GM12878 (cell line): ENCODE results near the gene RUVBL2. TPM values are rescaled to one million over a fixed set of nuclear protein-coding genes. Genes with fewer than 3 reads are reported as not detected.

Source experiments
- CEBPB ChIP-seq, 2 experiments: fragments of 150-350 bp in 1 of 2; IDR thresholded peaks; 2 replicates each; pipeline ENCODE4 v1.6.1; 2012 to 2014; ENCODE audit warnings: low read depth in 2 of 2, low read length in 2 of 2, borderline replicate concordance in 1 of 2, inconsistent platforms in 1 of 2
- CHD4 ChIP-seq: fragments of 200-600 bp; sonication (generic); IDR thresholded peaks from 2 replicates; pipeline ENCODE4 v1.6.1; 2016; ENCODE audit warnings: mild to moderate bottlenecking
- HDAC6 ChIP-seq: fragments of 200-600 bp; sonication (generic); IDR thresholded peaks from one replicate; pipeline ENCODE4 v1.8.0; 2017; ENCODE audit warnings: antibody characterized with exemption; ENCODE audit not compliant: unreplicated experiment
- IRF4 ChIP-seq: IDR thresholded peaks from 2 replicates; pipeline ENCODE4 v1.6.1; 2011; ENCODE audit warnings: low read depth, low read length
- JUND ChIP-seq: IDR thresholded peaks from 2 replicates; pipeline ENCODE4 v1.6.1; 2012; ENCODE audit warnings: low read depth, mild to moderate bottlenecking, low read length, improper control_type of control experiment, moderate library complexity
- MEF2A ChIP-seq: IDR thresholded peaks from 2 replicates; pipeline ENCODE4 v1.6.1; 2011; ENCODE audit warnings: low read depth, mild to moderate bottlenecking, low read length, moderate library complexity; ENCODE audit not compliant: insufficient read depth
- MYC ChIP-seq: IDR thresholded peaks from 2 replicates; pipeline ENCODE4 v1.6.1; 2011; ENCODE audit warnings: mild to moderate bottlenecking, low read length, moderate library complexity, inconsistent platforms; ENCODE audit not compliant: insufficient read depth, insufficient replicate concordance, insufficient read length, severe bottlenecking
- RBBP5 ChIP-seq: fragments of 200-600 bp; sonication (generic); conservative IDR thresholded peaks from 2 replicates; pipeline ENCODE4 v1.6.1; 2016
- SMC3 ChIP-seq: IDR thresholded peaks from 2 replicates; pipeline ENCODE4 v1.6.1; 2011; ENCODE audit warnings: low read length, improper control_type of control experiment, borderline replicate concordance
- SUPT20H ChIP-seq: IDR thresholded peaks from 2 replicates; pipeline ENCODE4 v1.6.1; 2011; ENCODE audit warnings: low read depth, mild to moderate bottlenecking, low read length, moderate library complexity, borderline replicate concordance; ENCODE audit not compliant: control insufficient read depth
- ZNF274 ChIP-seq: IDR thresholded peaks from one replicate; pipeline ENCODE4 v1.8.0; 2011; ENCODE audit not compliant: insufficient read length, insufficient read depth
- polyA plus RNA-seq, 11 experiments: library from polyadenylated mRNA; depleted of rRNA in 4 of 11; unstranded in 6 of 11; stranded (reverse) in 5 of 11; fragments of >200 nt; fragmentation: Nextera tagmentation in 4 of 11; fragmentation: Illumina TruSeq in 1 of 11; extraction: Ambion mirVana in 4 of 11; extraction: Trizol in 1 of 11; gene quantifications; 1 replicate in 1 of 11; 2 replicates in 10 of 11; pipeline versions ENCODE4 v1.2.1 to v1.2.3, GENCODE V29; 2011 to 2016; ENCODE audit warnings: inconsistent platforms in 2 of 11, missing spikeins in 2 of 11, low read depth in 1 of 11
- total RNA-seq, 4 experiments: library from RNA; depleted of rRNA in 3 of 4; stranded (reverse); fragments of >200 nt in 3 of 4; fragmentation: Illumina TruSeq in 1 of 4; extraction: Trizol in 1 of 4; gene quantifications; 2 replicates each; pipeline versions ENCODE4 v1.2.1 to v1.2.3, GENCODE V29; 2013 to 2021
- TF ChIP-seq, protein P1 (sequence below): fragments of 450-650 bp; IDR thresholded peaks from 2 replicates; pipeline ENCODE4 v1.6.1; 2016; ENCODE audit warnings: mild to moderate bottlenecking
- TF ChIP-seq, protein P2 (sequence below): IDR thresholded peaks from 2 replicates; pipeline ENCODE4 v1.6.1; 2012; ENCODE audit warnings: low read depth, low read length, improper control_type of control experiment
- TF ChIP-seq, protein P3 (sequence below): fragments of 450-650 bp; IDR thresholded peaks from 2 replicates; pipeline ENCODE4 v1.6.1; 2017; ENCODE audit warnings: antibody characterized with exemption, mild to moderate bottlenecking, moderate library complexity
- TF ChIP-seq, protein P4 (sequence below): fragments of 450-650 bp; IDR thresholded peaks from 2 replicates; pipeline ENCODE4 v1.6.1; 2017; ENCODE audit warnings: borderline replicate concordance
- TF ChIP-seq, protein P5 (sequence below), 3 experiments: IDR thresholded peaks in 2 of 3; conservative IDR thresholded peaks in 1 of 3; 2 replicates each; pipeline ENCODE4 v1.5.1; 2011; ENCODE audit warnings: low read depth in 3 of 3, low read length in 3 of 3, mild to moderate bottlenecking in 3 of 3, control low read depth in 2 of 3, moderate library complexity in 2 of 3, inconsistent platforms in 1 of 3, mixed read lengths in 1 of 3; ENCODE audit not compliant: control insufficient read depth in 2 of 3, insufficient read depth in 1 of 3; ENCODE audit errors: extremely low read depth in 1 of 3
- TF ChIP-seq, protein P6 (sequence below): fragments of 150-350 bp; IDR thresholded peaks from 2 replicates; pipeline ENCODE4 v1.6.1; 2014; ENCODE audit warnings: mild to moderate bottlenecking, low read depth, low read length

RUVBL2 gene
- total and polyA plus RNA-seq, 10 of the 15 experiments (the other 5 are each of a cell fraction or from before 2014, with no cell fraction given) = 33.8 to 224 (median 125) TPM

DNA sequence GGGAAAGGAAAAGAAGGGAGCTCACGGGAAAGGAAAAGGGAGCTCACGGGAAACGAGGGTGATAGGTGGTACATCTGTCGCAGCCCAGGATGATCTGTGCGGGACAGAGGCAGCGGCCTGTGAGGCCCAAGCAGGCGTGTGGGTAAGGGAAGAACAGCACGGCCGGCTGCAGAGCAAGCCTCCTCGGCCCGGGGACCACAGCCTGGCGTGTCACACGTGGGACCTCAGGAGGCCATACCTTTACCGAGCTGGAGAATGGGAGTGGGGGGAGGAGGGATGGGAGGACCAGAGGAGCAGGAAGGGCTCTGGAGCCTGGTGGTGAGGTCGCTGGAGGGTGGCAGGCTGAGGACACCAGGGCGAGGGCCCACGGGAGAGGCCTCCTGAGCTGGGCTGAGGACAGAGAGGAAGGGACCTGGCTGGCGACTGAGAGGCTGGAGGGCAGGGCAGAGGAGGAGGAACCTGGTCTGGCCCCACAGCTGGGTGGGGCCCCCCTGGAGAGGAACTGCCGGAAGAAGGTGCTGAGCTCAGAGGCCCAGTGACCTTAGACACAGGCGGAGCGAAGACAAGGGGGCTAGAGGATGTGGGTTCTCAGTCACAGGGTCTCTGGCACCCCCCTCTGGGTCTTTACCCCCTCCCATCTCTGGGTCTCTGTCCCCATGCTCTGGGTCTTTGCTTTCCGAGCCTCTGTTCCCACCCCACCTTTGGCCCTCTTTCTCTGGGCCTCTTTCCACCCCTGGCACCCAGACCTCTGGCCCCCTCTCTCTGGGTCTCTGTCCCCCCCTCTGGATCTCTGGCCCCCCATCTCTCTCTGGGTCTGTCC is 31.4 kb upstream of the RUVBL2 start (continued):
- TF ChIP-seq, protein P1, sequence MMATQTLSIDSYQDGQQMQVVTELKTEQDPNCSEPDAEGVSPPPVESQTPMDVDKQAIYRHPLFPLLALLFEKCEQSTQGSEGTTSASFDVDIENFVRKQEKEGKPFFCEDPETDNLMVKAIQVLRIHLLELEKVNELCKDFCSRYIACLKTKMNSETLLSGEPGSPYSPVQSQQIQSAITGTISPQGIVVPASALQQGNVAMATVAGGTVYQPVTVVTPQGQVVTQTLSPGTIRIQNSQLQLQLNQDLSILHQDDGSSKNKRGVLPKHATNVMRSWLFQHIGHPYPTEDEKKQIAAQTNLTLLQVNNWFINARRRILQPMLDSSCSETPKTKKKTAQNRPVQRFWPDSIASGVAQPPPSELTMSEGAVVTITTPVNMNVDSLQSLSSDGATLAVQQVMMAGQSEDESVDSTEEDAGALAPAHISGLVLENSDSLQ = no peak; the same call in 1 of the 2 replicates
- TF ChIP-seq, protein P2, sequence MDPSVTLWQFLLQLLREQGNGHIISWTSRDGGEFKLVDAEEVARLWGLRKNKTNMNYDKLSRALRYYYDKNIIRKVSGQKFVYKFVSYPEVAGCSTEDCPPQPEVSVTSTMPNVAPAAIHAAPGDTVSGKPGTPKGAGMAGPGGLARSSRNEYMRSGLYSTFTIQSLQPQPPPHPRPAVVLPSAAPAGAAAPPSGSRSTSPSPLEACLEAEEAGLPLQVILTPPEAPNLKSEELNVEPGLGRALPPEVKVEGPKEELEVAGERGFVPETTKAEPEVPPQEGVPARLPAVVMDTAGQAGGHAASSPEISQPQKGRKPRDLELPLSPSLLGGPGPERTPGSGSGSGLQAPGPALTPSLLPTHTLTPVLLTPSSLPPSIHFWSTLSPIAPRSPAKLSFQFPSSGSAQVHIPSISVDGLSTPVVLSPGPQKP = 0 out of 2 replicates have a peak, but pooled peaks have one; percentile 44
- TF ChIP-seq IRF4 (no peak; the same call in 1 of the 2 replicates), SUPT20H (no peak), CHD4 (no peak), ZNF274 (no peak), HDAC6 (no peak), CEBPB (IDR thresholded peaks at IDR 0.05; ENCODE audit: borderline replicate concordance in 1 of 2, low read depth in 2 of 2, low read length in 2 of 2) (no peak), RBBP5 (no peak), MYC (no peak), MEF2A (no peak), SMC3 (no peak), JUND (no peak)
- TF ChIP-seq, protein P3, sequence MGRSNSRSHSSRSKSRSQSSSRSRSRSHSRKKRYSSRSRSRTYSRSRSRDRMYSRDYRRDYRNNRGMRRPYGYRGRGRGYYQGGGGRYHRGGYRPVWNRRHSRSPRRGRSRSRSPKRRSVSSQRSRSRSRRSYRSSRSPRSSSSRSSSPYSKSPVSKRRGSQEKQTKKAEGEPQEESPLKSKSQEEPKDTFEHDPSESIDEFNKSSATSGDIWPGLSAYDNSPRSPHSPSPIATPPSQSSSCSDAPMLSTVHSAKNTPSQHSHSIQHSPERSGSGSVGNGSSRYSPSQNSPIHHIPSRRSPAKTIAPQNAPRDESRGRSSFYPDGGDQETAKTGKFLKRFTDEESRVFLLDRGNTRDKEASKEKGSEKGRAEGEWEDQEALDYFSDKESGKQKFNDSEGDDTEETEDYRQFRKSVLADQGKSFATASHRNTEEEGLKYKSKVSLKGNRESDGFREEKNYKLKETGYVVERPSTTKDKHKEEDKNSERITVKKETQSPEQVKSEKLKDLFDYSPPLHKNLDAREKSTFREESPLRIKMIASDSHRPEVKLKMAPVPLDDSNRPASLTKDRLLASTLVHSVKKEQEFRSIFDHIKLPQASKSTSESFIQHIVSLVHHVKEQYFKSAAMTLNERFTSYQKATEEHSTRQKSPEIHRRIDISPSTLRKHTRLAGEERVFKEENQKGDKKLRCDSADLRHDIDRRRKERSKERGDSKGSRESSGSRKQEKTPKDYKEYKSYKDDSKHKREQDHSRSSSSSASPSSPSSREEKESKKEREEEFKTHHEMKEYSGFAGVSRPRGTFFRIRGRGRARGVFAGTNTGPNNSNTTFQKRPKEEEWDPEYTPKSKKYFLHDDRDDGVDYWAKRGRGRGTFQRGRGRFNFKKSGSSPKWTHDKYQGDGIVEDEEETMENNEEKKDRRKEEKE = no peak
- TF ChIP-seq, protein P4, sequence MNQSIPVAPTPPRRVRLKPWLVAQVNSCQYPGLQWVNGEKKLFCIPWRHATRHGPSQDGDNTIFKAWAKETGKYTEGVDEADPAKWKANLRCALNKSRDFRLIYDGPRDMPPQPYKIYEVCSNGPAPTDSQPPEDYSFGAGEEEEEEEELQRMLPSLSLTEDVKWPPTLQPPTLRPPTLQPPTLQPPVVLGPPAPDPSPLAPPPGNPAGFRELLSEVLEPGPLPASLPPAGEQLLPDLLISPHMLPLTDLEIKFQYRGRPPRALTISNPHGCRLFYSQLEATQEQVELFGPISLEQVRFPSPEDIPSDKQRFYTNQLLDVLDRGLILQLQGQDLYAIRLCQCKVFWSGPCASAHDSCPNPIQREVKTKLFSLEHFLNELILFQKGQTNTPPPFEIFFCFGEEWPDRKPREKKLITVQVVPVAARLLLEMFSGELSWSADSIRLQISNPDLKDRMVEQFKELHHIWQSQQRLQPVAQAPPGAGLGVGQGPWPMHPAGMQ = no peak
- TF ChIP-seq, protein P5, sequence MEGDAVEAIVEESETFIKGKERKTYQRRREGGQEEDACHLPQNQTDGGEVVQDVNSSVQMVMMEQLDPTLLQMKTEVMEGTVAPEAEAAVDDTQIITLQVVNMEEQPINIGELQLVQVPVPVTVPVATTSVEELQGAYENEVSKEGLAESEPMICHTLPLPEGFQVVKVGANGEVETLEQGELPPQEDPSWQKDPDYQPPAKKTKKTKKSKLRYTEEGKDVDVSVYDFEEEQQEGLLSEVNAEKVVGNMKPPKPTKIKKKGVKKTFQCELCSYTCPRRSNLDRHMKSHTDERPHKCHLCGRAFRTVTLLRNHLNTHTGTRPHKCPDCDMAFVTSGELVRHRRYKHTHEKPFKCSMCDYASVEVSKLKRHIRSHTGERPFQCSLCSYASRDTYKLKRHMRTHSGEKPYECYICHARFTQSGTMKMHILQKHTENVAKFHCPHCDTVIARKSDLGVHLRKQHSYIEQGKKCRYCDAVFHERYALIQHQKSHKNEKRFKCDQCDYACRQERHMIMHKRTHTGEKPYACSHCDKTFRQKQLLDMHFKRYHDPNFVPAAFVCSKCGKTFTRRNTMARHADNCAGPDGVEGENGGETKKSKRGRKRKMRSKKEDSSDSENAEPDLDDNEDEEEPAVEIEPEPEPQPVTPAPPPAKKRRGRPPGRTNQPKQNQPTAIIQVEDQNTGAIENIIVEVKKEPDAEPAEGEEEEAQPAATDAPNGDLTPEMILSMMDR (IDR thresholded peaks at IDR 0.05 in 2 of 3, conservative IDR thresholded peaks at IDR 0.05 in 1 of 3; ENCODE audit: control insufficient read depth in 2 of 3, extremely low read depth in 1 of 3, insufficient read depth in 1 of 3, low read depth in 3 of 3, low read length in 3 of 3) = no peak
- TF ChIP-seq, protein P6, sequence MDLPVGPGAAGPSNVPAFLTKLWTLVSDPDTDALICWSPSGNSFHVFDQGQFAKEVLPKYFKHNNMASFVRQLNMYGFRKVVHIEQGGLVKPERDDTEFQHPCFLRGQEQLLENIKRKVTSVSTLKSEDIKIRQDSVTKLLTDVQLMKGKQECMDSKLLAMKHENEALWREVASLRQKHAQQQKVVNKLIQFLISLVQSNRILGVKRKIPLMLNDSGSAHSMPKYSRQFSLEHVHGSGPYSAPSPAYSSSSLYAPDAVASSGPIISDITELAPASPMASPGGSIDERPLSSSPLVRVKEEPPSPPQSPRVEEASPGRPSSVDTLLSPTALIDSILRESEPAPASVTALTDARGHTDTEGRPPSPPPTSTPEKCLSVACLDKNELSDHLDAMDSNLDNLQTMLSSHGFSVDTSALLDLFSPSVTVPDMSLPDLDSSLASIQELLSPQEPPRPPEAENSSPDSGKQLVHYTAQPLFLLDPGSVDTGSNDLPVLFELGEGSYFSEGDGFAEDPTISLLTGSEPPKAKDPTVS = no peak
